ENCODE measurements around the gene ITGA11. TPM values are rescaled to one million over a fixed set of nuclear protein-coding genes. Genes with fewer than 3 reads are reported as not detected.

ITGA11 gene
- total and polyA plus RNA-seq, 2 of the 13 experiments (the other 11 are each of a cell fraction or from before 2014, with no cell fraction given): not detected

DNA sequence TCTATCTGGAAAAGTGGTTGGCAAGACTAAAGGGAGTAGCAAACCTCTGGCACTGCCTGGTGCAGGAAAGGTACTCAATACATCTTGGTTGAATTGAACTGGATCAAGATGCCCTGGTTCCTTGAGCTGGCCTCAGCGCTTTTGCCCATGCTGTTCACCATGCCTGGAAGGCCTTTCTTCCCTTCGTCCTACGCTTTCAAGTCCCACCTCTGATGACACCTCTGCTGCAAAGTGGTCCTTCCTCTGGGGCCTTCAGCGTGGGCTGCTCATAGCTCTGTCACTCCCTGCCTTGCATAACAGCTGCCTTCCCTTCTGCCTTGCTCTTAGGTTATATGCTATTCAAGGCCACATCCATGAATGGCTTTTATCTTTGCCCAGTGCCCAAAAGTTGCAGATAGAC is 23.0 kb downstream of the ITGA11 start:
- ChIA-PET CTCF (ENCODE audit: low intra/inter-chr PET ratio, low total read pairs) (no interaction called here), POLR2A (no interaction called here)
- intact Hi-C loops (cut with micrococcal nuclease; ENCODE audit: unreplicated experiment) (no loop called here), in situ Hi-C loops (cut with HindIII; ENCODE audit: extremely low pct_ligation_motif_present, low pct_unique_long_range_greater_than_20kb) (no loop called here)
- Histone ChIP-seq H3K4me1 (ENCODE audit: insufficient read depth, low read length) (peaks cover 18% of the 10 kb centered on the region; the same call in 1 of the 2 replicates), H3K9ac (ENCODE audit: insufficient read depth, low read depth, low read length) (no peak overlapping the region), H3K4me3 (replicated peaks in 1 of 3; ENCODE audit: insufficient read depth in 1 of 3, low read depth in 2 of 3, low read length in 3 of 3) (no peak overlapping the region), H2AFZ (ENCODE audit: low read length) (no peak overlapping the region), H3K4me2 (ENCODE audit: low read depth, low read length) (no peak overlapping the region), H3K27me3 (ENCODE audit: control insufficient read depth in 1 of 2, insufficient read depth in 2 of 2, low read length in 2 of 2) (peaks cover 6 to 31% of the 10 kb centered on the region in 2 experiments), H3K79me2 (ENCODE audit: insufficient read depth, low read length) (no peaks in the 10 kb centered on the region), H3K36me3 (replicated peaks in 1 of 2; ENCODE audit: control insufficient read depth in 1 of 2, insufficient read depth in 2 of 2, low read length in 2 of 2) (no peaks in the 10 kb centered on the region), H3K9me3 (ENCODE audit: low read length) (no peaks in the 10 kb centered on the region), H4K20me1 (ENCODE audit: insufficient read depth, low read length) (no peaks in the 10 kb centered on the region), H3K27ac (ENCODE audit: extremely low read length, insufficient read depth, low read length) (no peak overlapping the region)
- 33% methylated on average over 4 of the region's 4 CpGs for WGBS (ENCODE audit: low lambda C conversion rate)
- DNase-seq (ENCODE audit: low spot score) (no peak), ATAC-seq (no peak), FAIRE-seq (no peak)
- TF ChIP-seq GATAD1 (CRISPR knock-in tag; IDR thresholded peaks at IDR 0.05) (no peak), MTERF4 (CRISPR knock-in tag; IDR thresholded peaks at IDR 0.05) (no peak), ZNF230 (CRISPR knock-in tag; IDR thresholded peaks at IDR 0.05) (no peak), EHMT2 (IDR thresholded peaks at IDR 0.05; ENCODE audit: borderline replicate concordance, low read depth, low read length) (no peak), ZBTB42 (CRISPR knock-in tag; IDR thresholded peaks at IDR 0.05) (no peak), ZNF441 (CRISPR knock-in tag; IDR thresholded peaks at IDR 0.05; ENCODE audit: borderline replicate concordance) (no peak), ZNF331 (CRISPR knock-in tag; IDR thresholded peaks at IDR 0.05) (no peak), ZFP1 (CRISPR knock-in tag; IDR thresholded peaks at IDR 0.05) (no peak), TGIF2 (CRISPR knock-in tag; IDR thresholded peaks at IDR 0.05) (no peak), GFI1 (CRISPR knock-in tag; IDR thresholded peaks at IDR 0.05; ENCODE audit: borderline replicate concordance) (no peak), NCOA1 (CRISPR knock-in tag; IDR thresholded peaks at IDR 0.05) (no peak)
- TF ChIP-seq, protein P1, sequence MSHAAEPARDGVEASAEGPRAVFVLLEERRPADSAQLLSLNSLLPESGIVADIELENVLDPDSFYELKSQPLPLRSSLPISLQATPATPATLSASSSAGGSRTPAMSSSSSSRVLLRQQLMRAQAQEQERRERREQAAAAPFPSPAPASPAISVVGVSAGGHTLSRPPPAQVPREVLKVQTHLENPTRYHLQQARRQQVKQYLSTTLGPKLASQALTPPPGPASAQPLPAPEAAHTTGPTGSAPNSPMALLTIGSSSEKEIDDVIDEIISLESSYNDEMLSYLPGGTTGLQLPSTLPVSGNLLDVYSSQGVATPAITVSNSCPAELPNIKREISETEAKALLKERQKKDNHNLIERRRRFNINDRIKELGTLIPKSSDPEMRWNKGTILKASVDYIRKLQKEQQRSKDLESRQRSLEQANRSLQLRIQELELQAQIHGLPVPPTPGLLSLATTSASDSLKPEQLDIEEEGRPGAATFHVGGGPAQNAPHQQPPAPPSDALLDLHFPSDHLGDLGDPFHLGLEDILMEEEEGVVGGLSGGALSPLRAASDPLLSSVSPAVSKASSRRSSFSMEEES (CRISPR knock-in tag; IDR thresholded peaks at IDR 0.05): no peak
- no TSS peak for BruUV-seq (replicated peaks)
